Liver (tissue), 9 donors: ENCODE results near the gene CRHR1. TPM values are rescaled to one million over a fixed set of nuclear protein-coding genes. Genes with fewer than 3 reads are reported as not detected.

Experiments used
- DNase-seq: peaks from one replicate; pipeline ENCODE4 v3.0.0-alpha.2; 2017; ENCODE audit warnings: low spot score
- H3K27ac ChIP-seq, 2 donors: one replicate each; pipeline ENCODE4 v1.7.0; 2013; ENCODE audit warnings: inconsistent platforms in 2 of 2, low read length in 2 of 2, control low read depth in 1 of 2, low read depth in 1 of 2, mild to moderate bottlenecking in 1 of 2
- H3K27me3 ChIP-seq, 4 donors: one replicate each; pipeline versions ENCODE4 v1.6.1 to v1.7.0; 2013; ENCODE audit warnings: low read length in 3 of 4, inconsistent platforms in 1 of 4, mild to moderate bottlenecking in 1 of 4, moderate library complexity in 1 of 4; ENCODE audit not compliant: control insufficient read depth in 4 of 4, insufficient read depth in 4 of 4
- H3K36me3 ChIP-seq, 4 donors: one replicate each; pipeline versions ENCODE4 v1.6.1 to v1.7.0; 2013; ENCODE audit warnings: low read length in 3 of 4, mild to moderate bottlenecking in 3 of 4, low read depth in 1 of 4, moderate library complexity in 1 of 4; ENCODE audit not compliant: control insufficient read depth in 4 of 4, insufficient read depth in 3 of 4
- H3K4me1 ChIP-seq, 4 donors: one replicate each; pipeline versions ENCODE4 v1.6.1 to v1.7.0; 2013; ENCODE audit warnings: low read length in 3 of 4, mild to moderate bottlenecking in 3 of 4, moderate library complexity in 1 of 4; ENCODE audit not compliant: control insufficient read depth in 4 of 4, insufficient read depth in 4 of 4
- H3K4me3 ChIP-seq, 3 donors: one replicate each; pipeline versions ENCODE4 v1.6.1 to v1.7.0; 2013; ENCODE audit warnings: low read length in 3 of 3, control low read depth in 1 of 3, low read depth in 1 of 3, mild to moderate bottlenecking in 1 of 3
- H3K9ac ChIP-seq, 2 donors: one replicate each; pipeline ENCODE4 v1.7.0; 2013; ENCODE audit warnings: low read length in 2 of 2, mild to moderate bottlenecking in 2 of 2, moderate library complexity in 2 of 2, control low read depth in 1 of 2, low read depth in 1 of 2
- H3K9me3 ChIP-seq, 4 donors: one replicate each; pipeline versions ENCODE4 v1.6.1 to v1.7.0; 2013; ENCODE audit warnings: low read length in 3 of 4; ENCODE audit not compliant: control insufficient read depth in 4 of 4
- FOXA1 ChIP-seq: IDR thresholded peaks from 2 replicates; pipeline ENCODE4 v1.6.1; 2016; ENCODE audit warnings: antibody characterized with exemption
- GABPA ChIP-seq, 2 donors: IDR thresholded peaks in 1 of 2; conservative IDR thresholded peaks in 1 of 2; 2 replicates each; pipeline ENCODE4 v1.6.1; 2016; ENCODE audit warnings: antibody characterized with exemption in 2 of 2, mild to moderate bottlenecking in 1 of 2, moderate library complexity in 1 of 2
- HNF4A ChIP-seq, 2 donors: conservative IDR thresholded peaks; 2 replicates each; pipeline ENCODE4 v1.6.1; 2016; ENCODE audit warnings: antibody characterized with exemption in 2 of 2, mild to moderate bottlenecking in 2 of 2
- HNF4G ChIP-seq: IDR thresholded peaks from 2 replicates; pipeline ENCODE4 v1.6.1; 2016; ENCODE audit warnings: antibody characterized with exemption
- NR2F2 ChIP-seq: IDR thresholded peaks from 2 replicates; pipeline ENCODE4 v1.6.1; 2016; ENCODE audit warnings: antibody characterized with exemption
- RXRA ChIP-seq, 2 donors: IDR thresholded peaks; 2 replicates each; pipeline ENCODE4 v1.6.1; 2017 to 2018; ENCODE audit warnings: antibody characterized with exemption in 2 of 2, mild to moderate bottlenecking in 1 of 2
- SP1 ChIP-seq: IDR thresholded peaks from 2 replicates; pipeline ENCODE4 v1.6.1; 2018; ENCODE audit warnings: antibody characterized with exemption, mild to moderate bottlenecking
- TAF1 ChIP-seq: conservative IDR thresholded peaks from 2 replicates; pipeline ENCODE4 v1.6.1; 2016; ENCODE audit warnings: antibody characterized with exemption, mild to moderate bottlenecking
- WGBS: extraction: QIAGEN DNeasy Blood & Tissue Kit; methylation state at CpG from one replicate; pipeline ENCODE4 v1.1.7; 2013; 5-methylcytosine and 5-hydroxymethylcytosine counted together
- polyA plus RNA-seq, 2 donors: library from polyadenylated mRNA; stranded (reverse) in 1 of 2; unstranded in 1 of 2; fragments of 200-250 nt in 1 of 2; fragments of >200 nt in 1 of 2; fragmentation: Nextera tagmentation in 1 of 2; extraction: Ambion mirVana in 1 of 2; gene quantifications; one replicate each; pipeline versions ENCODE4 v1.2.1 to v1.2.3, GENCODE V29; 2013 to 2015
- total RNA-seq, 2 donors: library from RNA; depleted of rRNA; stranded (reverse); fragments of >200 nt; gene quantifications; one replicate each; pipeline ENCODE4 v1.2.3, GENCODE V29; 2014
- TF ChIP-seq, protein P1 (sequence below): IDR thresholded peaks from 2 replicates; pipeline ENCODE4 v1.6.1; 2016; ENCODE audit warnings: antibody characterized with exemption, mild to moderate bottlenecking
- TF ChIP-seq, protein P2 (sequence below): fragments of 150-350 bp; IDR thresholded peaks from 2 replicates; pipeline ENCODE4 v1.5.1; 2017; ENCODE audit warnings: improper control_type of control experiment, low read depth, low read length; ENCODE audit not compliant: missing input control
- donor health status: healthy.
- donor health status: healthy.
- donor health status: healthy.
- donor health status: healthy.
- donor health status: healthy.

CRHR1 gene
- total and polyA plus RNA-seq, 4 donors, result not detected

DNA sequence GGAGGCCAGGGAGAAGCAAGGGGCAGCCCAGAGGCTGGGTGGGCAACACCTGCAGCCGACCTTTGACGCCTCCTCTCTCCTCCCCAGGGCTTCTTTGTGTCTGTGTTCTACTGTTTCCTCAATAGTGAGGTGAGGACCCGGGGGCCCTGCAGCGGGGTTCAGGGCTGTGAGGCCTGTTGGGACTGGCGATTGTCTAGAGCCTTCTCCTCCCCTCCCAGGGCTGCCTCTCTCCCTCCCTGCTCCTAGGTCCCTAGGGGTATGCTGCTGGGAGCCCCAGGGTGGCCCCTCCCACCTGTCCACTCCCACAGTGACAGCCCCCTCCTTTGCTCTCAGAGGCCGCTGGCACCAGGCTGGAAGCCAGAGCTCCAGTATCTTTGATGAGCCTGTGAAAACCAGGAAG lies 49.8 kb downstream of the CRHR1 start (continued):
- TF ChIP-seq, protein P1, sequence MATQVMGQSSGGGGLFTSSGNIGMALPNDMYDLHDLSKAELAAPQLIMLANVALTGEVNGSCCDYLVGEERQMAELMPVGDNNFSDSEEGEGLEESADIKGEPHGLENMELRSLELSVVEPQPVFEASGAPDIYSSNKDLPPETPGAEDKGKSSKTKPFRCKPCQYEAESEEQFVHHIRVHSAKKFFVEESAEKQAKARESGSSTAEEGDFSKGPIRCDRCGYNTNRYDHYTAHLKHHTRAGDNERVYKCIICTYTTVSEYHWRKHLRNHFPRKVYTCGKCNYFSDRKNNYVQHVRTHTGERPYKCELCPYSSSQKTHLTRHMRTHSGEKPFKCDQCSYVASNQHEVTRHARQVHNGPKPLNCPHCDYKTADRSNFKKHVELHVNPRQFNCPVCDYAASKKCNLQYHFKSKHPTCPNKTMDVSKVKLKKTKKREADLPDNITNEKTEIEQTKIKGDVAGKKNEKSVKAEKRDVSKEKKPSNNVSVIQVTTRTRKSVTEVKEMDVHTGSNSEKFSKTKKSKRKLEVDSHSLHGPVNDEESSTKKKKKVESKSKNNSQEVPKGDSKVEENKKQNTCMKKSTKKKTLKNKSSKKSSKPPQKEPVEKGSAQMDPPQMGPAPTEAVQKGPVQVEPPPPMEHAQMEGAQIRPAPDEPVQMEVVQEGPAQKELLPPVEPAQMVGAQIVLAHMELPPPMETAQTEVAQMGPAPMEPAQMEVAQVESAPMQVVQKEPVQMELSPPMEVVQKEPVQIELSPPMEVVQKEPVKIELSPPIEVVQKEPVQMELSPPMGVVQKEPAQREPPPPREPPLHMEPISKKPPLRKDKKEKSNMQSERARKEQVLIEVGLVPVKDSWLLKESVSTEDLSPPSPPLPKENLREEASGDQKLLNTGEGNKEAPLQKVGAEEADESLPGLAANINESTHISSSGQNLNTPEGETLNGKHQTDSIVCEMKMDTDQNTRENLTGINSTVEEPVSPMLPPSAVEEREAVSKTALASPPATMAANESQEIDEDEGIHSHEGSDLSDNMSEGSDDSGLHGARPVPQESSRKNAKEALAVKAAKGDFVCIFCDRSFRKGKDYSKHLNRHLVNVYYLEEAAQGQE, result no peak
- TF ChIP-seq NR2F2 (no peak), HNF4G (no peak), HNF4A (conservative IDR thresholded peaks at IDR 0.05) (no peak), SP1 (no peak), RXRA (IDR thresholded peaks at IDR 0.05) (no peak), FOXA1 (no peak), GABPA (IDR thresholded peaks at IDR 0.05 in 1 of 2, conservative IDR thresholded peaks at IDR 0.05 in 1 of 2) (no peak)

DNA sequence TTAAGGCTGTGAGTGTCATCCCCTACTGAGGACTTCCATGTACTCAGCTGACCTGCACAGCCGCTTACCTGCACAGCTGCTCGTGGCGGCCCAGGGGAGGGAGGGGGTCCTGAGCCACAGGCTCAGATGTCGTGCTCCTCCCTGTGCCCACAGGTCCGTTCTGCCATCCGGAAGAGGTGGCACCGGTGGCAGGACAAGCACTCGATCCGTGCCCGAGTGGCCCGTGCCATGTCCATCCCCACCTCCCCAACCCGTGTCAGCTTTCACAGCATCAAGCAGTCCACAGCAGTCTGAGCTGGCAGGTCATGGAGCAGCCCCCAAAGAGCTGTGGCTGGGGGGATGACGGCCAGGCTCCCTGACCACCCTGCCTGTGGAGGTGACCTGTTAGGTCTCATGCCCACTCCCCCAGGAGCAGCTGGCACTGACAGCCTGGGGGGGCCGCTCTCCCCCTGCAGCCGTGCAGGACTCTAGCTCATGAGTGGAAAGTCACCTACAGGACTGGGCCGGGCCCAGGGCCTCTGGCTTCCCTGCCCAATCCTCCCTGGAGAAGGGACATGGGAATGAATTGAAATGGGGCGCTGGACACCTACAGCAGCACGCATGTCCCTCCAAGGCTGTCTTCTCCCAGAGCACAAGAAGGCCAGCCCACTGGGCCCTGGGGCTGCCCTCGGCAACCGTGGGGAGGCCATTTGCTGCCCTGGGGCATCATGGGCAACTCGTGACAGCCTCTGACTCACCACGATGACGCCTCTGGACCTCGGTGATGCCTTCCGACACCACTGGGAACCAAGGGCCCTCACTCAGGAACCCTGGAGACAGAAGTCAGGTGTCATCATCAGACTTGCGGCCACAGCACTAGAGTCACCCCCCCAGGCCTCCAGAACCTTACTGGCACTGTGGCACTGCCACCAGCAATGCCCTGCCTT lies 50.6 kb downstream of the CRHR1 start:
- DNase-seq, result no peak
- no peak overlapping the region for H3K9ac ChIP-seq
- H3K27me3 ChIP-seq, result no peaks in the 10 kb centered on the region
- H3K36me3 ChIP-seq, result no peaks in the 10 kb centered on the region
- H3K9me3 ChIP-seq, result no peaks in the 10 kb centered on the region
- WGBS, result 81% methylated on average over 26 of the region's 26 CpGs
- H3K27ac ChIP-seq, result no peak overlapping the region
- no peaks in the 10 kb centered on the region for H3K4me1 ChIP-seq
- no peak overlapping the region for H3K4me3 ChIP-seq
- no peak for TF ChIP-seq SP1
- TF ChIP-seq GABPA (IDR thresholded peaks at IDR 0.05 in 1 of 2, conservative IDR thresholded peaks at IDR 0.05 in 1 of 2), result no peak
- TF ChIP-seq NR2F2, result no peak
- TF ChIP-seq, protein P1, result no peak
- TF ChIP-seq TAF1, result no peak

DNA sequence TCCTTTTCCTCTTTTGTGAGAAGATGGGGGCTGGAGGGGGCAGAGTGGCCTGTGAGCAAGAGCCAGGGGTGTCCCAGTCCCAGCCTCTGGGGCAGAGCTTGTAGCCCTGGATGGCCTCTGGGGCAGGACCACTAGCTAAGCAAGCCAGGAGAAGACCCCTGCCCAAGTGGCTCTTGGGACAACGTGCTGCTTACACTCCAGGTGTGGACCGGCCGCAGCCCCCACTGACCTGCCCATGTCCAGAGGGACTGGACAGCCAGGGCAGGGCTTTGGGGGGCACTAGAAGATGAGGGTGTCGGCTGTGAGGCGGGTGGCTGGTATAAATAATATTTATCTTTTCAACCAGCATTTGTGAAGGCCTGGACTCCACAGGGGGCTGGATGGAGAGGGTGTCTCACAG lies 51.4 kb downstream of the CRHR1 start:
- DNase-seq, result no peak
- no peak overlapping the region for H3K27ac ChIP-seq
- H3K4me1 ChIP-seq, result no peaks in the 10 kb centered on the region
- H3K9ac ChIP-seq, result no peak overlapping the region
- no peak overlapping the region for H3K4me3 ChIP-seq
- H3K36me3 ChIP-seq, result no peaks in the 10 kb centered on the region
- H3K9me3 ChIP-seq, result no peaks in the 10 kb centered on the region
- H3K27me3 ChIP-seq, result no peaks in the 10 kb centered on the region
- WGBS, result 78% methylated on average over 5 of the region's 5 CpGs
- TF ChIP-seq, protein P2, sequence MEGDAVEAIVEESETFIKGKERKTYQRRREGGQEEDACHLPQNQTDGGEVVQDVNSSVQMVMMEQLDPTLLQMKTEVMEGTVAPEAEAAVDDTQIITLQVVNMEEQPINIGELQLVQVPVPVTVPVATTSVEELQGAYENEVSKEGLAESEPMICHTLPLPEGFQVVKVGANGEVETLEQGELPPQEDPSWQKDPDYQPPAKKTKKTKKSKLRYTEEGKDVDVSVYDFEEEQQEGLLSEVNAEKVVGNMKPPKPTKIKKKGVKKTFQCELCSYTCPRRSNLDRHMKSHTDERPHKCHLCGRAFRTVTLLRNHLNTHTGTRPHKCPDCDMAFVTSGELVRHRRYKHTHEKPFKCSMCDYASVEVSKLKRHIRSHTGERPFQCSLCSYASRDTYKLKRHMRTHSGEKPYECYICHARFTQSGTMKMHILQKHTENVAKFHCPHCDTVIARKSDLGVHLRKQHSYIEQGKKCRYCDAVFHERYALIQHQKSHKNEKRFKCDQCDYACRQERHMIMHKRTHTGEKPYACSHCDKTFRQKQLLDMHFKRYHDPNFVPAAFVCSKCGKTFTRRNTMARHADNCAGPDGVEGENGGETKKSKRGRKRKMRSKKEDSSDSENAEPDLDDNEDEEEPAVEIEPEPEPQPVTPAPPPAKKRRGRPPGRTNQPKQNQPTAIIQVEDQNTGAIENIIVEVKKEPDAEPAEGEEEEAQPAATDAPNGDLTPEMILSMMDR, result no peak
- TF ChIP-seq GABPA (IDR thresholded peaks at IDR 0.05 in 1 of 2, conservative IDR thresholded peaks at IDR 0.05 in 1 of 2), result no peak
- no peak for TF ChIP-seq TAF1
